ENCODE measurements around the gene VEGFA. TPM values are rescaled to one million over a fixed set of nuclear protein-coding genes. Genes with fewer than 3 reads are reported as not detected.

The VEGFA gene
- total RNA-seq, 2 donors from 2014 or later: 102 to 132 TPM

DNA sequence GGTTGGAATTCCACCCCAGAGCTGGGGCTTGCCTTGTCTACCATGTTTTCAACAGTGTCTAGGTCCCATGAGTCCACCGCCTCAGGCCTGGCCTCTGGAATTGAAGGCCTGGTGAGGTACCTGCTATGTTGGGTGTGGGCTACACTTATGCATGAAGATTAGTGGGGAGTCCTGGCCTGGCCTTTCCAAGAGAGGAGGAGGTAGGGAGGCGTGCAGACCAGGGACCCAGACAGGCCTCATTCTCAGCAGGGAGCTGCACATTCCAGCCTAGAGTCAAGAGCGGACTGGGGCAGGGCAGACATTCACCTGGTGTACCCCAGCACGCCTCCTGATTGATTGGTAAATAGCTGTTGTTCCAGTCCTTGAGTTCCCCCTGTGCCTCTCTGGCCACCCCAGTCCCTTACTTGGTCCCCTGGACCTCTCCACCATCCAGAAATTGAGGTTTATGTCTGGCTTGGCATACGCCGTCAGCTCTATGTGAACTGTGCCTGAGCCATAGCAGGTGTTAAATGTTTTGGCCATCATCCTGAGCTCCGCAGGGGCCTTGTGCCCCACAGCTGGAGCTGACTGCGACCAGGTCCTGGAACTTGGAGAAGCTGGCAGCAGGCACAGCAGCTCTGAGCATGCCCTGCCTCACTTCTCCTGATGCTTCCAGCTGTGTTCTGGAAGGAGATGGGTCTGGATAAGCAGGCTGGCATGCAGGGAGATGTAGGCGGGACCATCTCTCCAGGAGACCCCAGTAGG lies 8.2 kb upstream of the VEGFA start:
- Histone ChIP-seq H3K4me3 (no peak overlapping the region), H3K36me3 (no peaks in the 10 kb centered on the region), H3K27me3 (no peaks in the 10 kb centered on the region), H3K9me3 (no peaks in the 10 kb centered on the region), H3K4me1 (no peaks in the 10 kb centered on the region), H3K27ac (no peak overlapping the region)
- no peak for DNase-seq (ENCODE audit: low spot score)
- TF ChIP-seq, protein P1, sequence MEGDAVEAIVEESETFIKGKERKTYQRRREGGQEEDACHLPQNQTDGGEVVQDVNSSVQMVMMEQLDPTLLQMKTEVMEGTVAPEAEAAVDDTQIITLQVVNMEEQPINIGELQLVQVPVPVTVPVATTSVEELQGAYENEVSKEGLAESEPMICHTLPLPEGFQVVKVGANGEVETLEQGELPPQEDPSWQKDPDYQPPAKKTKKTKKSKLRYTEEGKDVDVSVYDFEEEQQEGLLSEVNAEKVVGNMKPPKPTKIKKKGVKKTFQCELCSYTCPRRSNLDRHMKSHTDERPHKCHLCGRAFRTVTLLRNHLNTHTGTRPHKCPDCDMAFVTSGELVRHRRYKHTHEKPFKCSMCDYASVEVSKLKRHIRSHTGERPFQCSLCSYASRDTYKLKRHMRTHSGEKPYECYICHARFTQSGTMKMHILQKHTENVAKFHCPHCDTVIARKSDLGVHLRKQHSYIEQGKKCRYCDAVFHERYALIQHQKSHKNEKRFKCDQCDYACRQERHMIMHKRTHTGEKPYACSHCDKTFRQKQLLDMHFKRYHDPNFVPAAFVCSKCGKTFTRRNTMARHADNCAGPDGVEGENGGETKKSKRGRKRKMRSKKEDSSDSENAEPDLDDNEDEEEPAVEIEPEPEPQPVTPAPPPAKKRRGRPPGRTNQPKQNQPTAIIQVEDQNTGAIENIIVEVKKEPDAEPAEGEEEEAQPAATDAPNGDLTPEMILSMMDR (IDR thresholded peaks at IDR 0.05): no peak

DNA sequence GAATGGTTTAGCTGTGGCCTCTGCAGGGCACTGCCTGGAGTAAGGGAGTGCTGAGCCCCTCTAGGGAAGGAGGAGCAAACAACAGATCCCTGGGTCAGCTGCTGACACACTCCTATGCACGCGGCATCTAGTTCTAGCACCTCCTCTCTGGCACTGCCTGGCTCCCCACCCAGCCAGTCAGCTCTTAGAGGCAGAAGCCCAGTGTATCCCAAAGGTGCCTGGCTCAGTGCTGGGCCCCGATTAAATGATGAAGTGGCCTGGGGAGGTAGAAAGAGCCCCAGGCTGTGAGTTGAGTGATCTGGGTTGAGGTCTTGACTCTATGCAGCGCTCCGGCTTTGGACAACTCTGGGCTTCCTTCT lies 7.6 kb upstream of the VEGFA start:
- H3K4me1 ChIP-seq: no peaks in the 10 kb centered on the region
- no peaks in the 10 kb centered on the region for H3K9me3 ChIP-seq
- no peaks in the 10 kb centered on the region for H3K36me3 ChIP-seq
- DNase-seq (ENCODE audit: low spot score): no peak
- TF ChIP-seq, protein P1 (IDR thresholded peaks at IDR 0.05): no peak
- H3K27me3 ChIP-seq: no peaks in the 10 kb centered on the region
- H3K27ac ChIP-seq: no peak overlapping the region
- no peak overlapping the region for H3K4me3 ChIP-seq

DNA sequence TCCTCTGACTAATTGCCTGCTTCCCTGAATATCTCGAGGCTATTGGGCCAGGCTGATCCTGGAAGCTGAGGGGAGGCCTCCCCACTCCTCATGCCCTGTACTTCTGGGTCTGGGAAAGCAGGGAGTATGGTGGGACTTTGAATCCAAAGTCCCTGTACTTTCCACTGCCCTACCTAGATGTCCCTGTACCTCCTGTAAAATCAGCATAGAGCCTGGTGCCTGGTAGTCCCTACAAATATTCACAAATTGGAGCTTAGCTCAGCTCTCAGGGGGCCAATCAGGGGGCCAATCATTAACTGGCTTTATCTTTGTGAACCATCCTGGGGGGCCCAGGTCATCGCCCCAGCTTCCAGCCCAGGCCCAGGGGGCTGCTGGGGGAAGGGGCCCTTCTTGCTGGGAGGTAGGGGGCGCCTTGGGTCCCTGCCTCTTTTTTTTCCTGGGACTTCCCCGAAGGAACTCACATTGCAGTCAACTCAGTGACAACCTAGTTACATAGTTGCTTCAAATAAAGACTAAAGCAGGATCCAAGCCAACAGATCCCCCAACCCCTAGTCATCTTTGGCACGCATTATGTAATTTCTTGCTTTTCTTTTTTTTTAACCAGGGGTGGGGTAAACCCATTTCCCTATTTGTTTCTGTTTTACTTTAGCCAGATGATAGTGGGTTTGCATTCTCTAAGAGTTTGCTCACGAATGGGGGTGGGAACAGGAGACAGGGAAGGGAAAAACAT lies 6.9 kb upstream of the VEGFA start:
- no peaks in the 10 kb centered on the region for H3K9me3 ChIP-seq
- no peak overlapping the region for H3K27ac ChIP-seq
- DNase-seq (ENCODE audit: low spot score): no peak
- H3K27me3 ChIP-seq: no peaks in the 10 kb centered on the region
- TF ChIP-seq, protein P1 (IDR thresholded peaks at IDR 0.05): no peak
- H3K4me3 ChIP-seq: no peak overlapping the region
- no peaks in the 10 kb centered on the region for H3K36me3 ChIP-seq
- no peaks in the 10 kb centered on the region for H3K4me1 ChIP-seq

DNA sequence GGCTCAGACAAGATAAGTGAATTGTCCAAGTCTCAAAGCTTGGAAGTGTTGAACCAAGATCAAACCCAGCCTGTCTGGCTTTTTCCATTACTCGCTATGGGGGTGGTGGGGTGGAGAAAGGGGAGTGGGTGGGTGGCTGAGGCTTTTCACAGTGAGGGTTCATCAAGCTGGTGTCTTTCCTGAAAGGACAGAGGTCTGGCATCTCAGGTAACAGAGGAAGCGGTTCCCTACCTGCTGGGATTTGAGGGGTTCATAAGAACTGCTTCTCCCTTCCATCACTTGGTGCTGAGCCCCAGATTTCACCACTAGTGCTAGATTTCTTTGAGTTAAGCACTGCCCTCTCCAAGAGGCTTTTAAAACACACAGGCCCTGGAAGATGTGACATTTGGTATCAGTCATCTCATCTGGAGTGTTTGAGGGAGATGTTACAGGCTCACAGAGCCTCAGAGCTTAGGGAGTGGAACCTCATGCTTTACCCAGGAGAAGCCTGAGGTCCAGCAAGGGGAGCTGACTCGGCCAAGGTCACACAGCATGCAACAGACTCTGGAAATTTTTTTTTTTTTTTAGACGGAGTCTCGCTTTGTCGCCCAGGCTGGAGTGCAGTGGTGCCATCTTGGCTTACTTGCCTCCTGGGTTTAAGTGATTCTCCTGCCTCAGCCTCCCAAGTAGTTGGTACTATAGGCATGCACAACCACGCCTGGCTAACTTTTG lies 6.0 kb upstream of the VEGFA start:
- H3K9me3 ChIP-seq: no peaks in the 10 kb centered on the region
- no peak overlapping the region for H3K27ac ChIP-seq
- no peaks in the 10 kb centered on the region for H3K27me3 ChIP-seq
- peaks cover 0 to 7% of the 10 kb centered on the region in 2 donors for H3K4me1 ChIP-seq
- no peaks in the 10 kb centered on the region for H3K36me3 ChIP-seq
- DNase-seq (ENCODE audit: low spot score): no peak
- no peak overlapping the region for H3K4me3 ChIP-seq
- TF ChIP-seq, protein P1 (IDR thresholded peaks at IDR 0.05): no peak

DNA sequence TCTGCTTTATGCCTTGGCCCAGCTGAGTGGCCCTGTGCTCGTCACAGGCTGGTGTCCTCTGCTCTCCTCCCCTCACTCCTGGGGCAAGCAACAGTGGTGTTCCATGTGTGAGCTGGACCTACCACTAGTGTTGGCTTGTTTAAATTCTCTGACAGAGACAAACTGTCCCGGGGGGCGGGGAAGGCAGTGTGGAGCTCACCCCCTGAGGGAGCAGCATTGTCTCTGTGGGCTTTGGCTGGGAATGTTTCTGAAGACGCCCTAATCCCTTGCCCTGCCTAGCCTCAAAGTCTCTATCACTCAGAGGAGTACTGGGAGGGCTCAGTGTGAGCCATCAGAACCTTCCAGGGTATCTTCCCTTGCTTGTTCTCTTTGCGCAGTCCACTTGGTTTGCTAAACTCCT lies 5.2 kb upstream of the VEGFA start:
- no peak for DNase-seq (ENCODE audit: low spot score)
- Histone ChIP-seq H3K4me1 (peaks cover 0 to 15% of the 10 kb centered on the region in 2 donors), H3K9me3 (no peaks in the 10 kb centered on the region), H3K27me3 (no peaks in the 10 kb centered on the region), H3K4me3 (no peak overlapping the region), H3K36me3 (no peaks in the 10 kb centered on the region), H3K27ac (no peak overlapping the region)
- TF ChIP-seq, protein P1 (IDR thresholded peaks at IDR 0.05): no peak

All from right atrium auricular region (tissue), 2 donors.